K562 (cell line): ENCODE measurements around the gene ASPG. TPM values are rescaled to one million over a fixed set of nuclear protein-coding genes. Genes with fewer than 3 reads are reported as not detected.

Source experiments
- ATAC-seq: fragments of 200-7000 bp; cut with Tn5 transposase; 3 replicates; pipeline ENCODE4 v1.9.1; 2020; ENCODE audit warnings: moderate library complexity
- BruUV-seq: library from RNA; stranded (reverse); fragments of 400-500 nt; replicated peaks from 2 replicates; lab custom pipeline; 2021; lab: Mats Ljungman, UMichigan
- CTCF ChIA-PET: fragments of 300-600 bp; formaldehyde crosslinking; extraction: SDS; loops from one replicate; lab custom pipeline; 2021; ENCODE audit warnings: low intra/inter-chr PET ratio; lab: Yijun Ruan, JAX
- POLR2A ChIA-PET: fragments of 300-600, 350-650 bp; sonication (Branson Sonifier 250); formaldehyde crosslinking; extraction: SDS; loops from one replicate; lab custom pipeline; 2021; ENCODE audit warnings: antibody characterized with exemption, inconsistent platforms; lab: Yijun Ruan, JAX
- DNase-seq, 4 experiments: peaks; one replicate each; pipeline versions ENCODE4 v3.0.0 to v3.0.0-alpha.2; 2011 to 2018; ENCODE audit warnings: low spot score in 3 of 4, mixed read lengths in 3 of 4; ENCODE audit errors: extremely low read depth in 1 of 4
- FAIRE-seq: peaks from 2 replicates; lab custom pipeline; 2011; peaks lifted over from hg19 to GRCh38; lab: Jason Lieb, UNC
- H2AFZ ChIP-seq: 2 replicates; pipeline ENCODE4 v1.6.0; 2011; ENCODE audit warnings: low read depth, low read length, control low read depth, inconsistent platforms
- H3K27ac ChIP-seq: fragments of 200-600 bp; 3 replicates; pipeline ENCODE4 v1.8.0; 2011; ENCODE audit warnings: low read depth, mild to moderate bottlenecking, control low read depth, inconsistent platforms, low read length, moderate library complexity, mixed read lengths; ENCODE audit errors: extremely low read depth
- H3K27me3 ChIP-seq, 2 experiments: fragments of 300-600 bp in 1 of 2; 2 replicates in 1 of 2; 3 replicates in 1 of 2; pipeline versions ENCODE4 v1.6.0 to v1.8.0; 2011; ENCODE audit warnings: inconsistent platforms in 2 of 2, low read length in 2 of 2, mild to moderate bottlenecking in 1 of 2, mixed read lengths in 1 of 2, moderate library complexity in 1 of 2; ENCODE audit not compliant: control insufficient read depth in 2 of 2, insufficient read depth in 2 of 2
- H3K36me3 ChIP-seq: fragments of 300-600 bp; 3 replicates; pipeline ENCODE4 v1.8.0; 2011; ENCODE audit warnings: mild to moderate bottlenecking, low read length, inconsistent platforms; ENCODE audit not compliant: control insufficient read depth, insufficient read depth
- H3K4me1 ChIP-seq, 2 experiments: fragments of 200-600 bp in 1 of 2; replicated peaks in 1 of 2; 2 replicates in 1 of 2; 3 replicates in 1 of 2; pipeline versions ENCODE4 v1.5.1 to v1.8.0; 2011; ENCODE audit warnings: inconsistent platforms in 2 of 2, low read length in 2 of 2, mild to moderate bottlenecking in 1 of 2, mixed read lengths in 1 of 2, moderate library complexity in 1 of 2; ENCODE audit not compliant: control insufficient read depth in 2 of 2, insufficient read depth in 2 of 2
- H3K4me2 ChIP-seq: 2 replicates; pipeline ENCODE4 v1.6.1; 2011; ENCODE audit warnings: low read length, control low read depth, inconsistent platforms, mixed read lengths; ENCODE audit not compliant: insufficient read depth
- H3K4me3 ChIP-seq: fragments of 200-600 bp; sonication (generic), shearing (Covaris generic); 2 replicates; pipeline ENCODE4 v1.5.1; 2016; ENCODE audit warnings: control low read depth, inconsistent platforms
- H3K79me2 ChIP-seq: fragments of 200-600 bp; 3 replicates; pipeline ENCODE4 v1.8.0; 2011; ENCODE audit warnings: low read length, inconsistent platforms; ENCODE audit not compliant: control insufficient read depth, insufficient read depth
- H3K9ac ChIP-seq, 2 experiments: 2 replicates each; pipeline versions ENCODE4 v1.6.0 to v1.6.1; 2011; ENCODE audit warnings: low read depth in 2 of 2, low read length in 2 of 2, control low read depth in 1 of 2, inconsistent platforms in 1 of 2, mild to moderate bottlenecking in 1 of 2, mixed read lengths in 1 of 2; ENCODE audit not compliant: insufficient read depth in 1 of 2
- H3K9me1 ChIP-seq: one replicate; pipeline ENCODE4 v1.6.0; 2011; ENCODE audit warnings: inconsistent platforms, mild to moderate bottlenecking, low read length, moderate library complexity; ENCODE audit not compliant: control insufficient read depth, insufficient read depth
- H3K9me3 ChIP-seq: replicated peaks from 2 replicates; pipeline ENCODE4 v1.5.1; 2011; ENCODE audit warnings: low read depth, low read length, inconsistent platforms; ENCODE audit not compliant: control insufficient read depth, insufficient read depth
- H4K20me1 ChIP-seq: replicated peaks from 2 replicates; pipeline ENCODE4 v1.6.1; 2011; ENCODE audit warnings: low read length, inconsistent platforms, mixed read lengths; ENCODE audit not compliant: control insufficient read depth, insufficient read depth
- BCLAF1 ChIP-seq, 2 experiments: fragments of 450-650 bp in 1 of 2; IDR thresholded peaks; 2 replicates each; pipeline ENCODE4 v1.6.1; 2011 to 2017; ENCODE audit warnings: low read depth in 2 of 2, antibody characterized with exemption in 1 of 2, borderline replicate concordance in 1 of 2, low read length in 1 of 2, mild to moderate bottlenecking in 1 of 2, mixed read lengths in 1 of 2; ENCODE audit not compliant: control insufficient read depth in 1 of 2
- CCAR2 ChIP-seq: fragments of 200-400 bp; formaldehyde crosslinking; IDR thresholded peaks from 2 replicates; pipeline ENCODE4 v1.6.1; 2017; ENCODE audit warnings: mild to moderate bottlenecking, low read depth, low read length
- KLF16 ChIP-seq: IDR thresholded peaks from 2 replicates; pipeline ENCODE4 v1.6.1; 2016; ENCODE audit warnings: antibody characterized with exemption
- MECOM ChIP-seq: fragments of 250-450 bp; sonication (Bioruptor Pico); IDR thresholded peaks from 2 replicates; pipeline ENCODE4 v1.8.0; 2022; ENCODE audit warnings: inconsistent platforms
- NFATC3 ChIP-seq: fragments of 450-650 bp; IDR thresholded peaks from 2 replicates; pipeline ENCODE4 v1.6.1; 2017; ENCODE audit warnings: mild to moderate bottlenecking
- WGBS: fragments of 100-300 bp; shearing (Covaris generic); methylation state at CpG from one replicate; pipeline ENCODE4 v1.1.6; 2016; ENCODE audit warnings: low coverage, mixed read lengths; ENCODE audit not compliant: insufficient coverage; ENCODE audit errors: missing lambda C conversion rate; 5-methylcytosine and 5-hydroxymethylcytosine counted together
- in situ Hi-C: fragments of 300-500 bp; cut with MboI; formaldehyde crosslinking; loops from 4 replicates; pipeline ENCODE4 v1.15.0; 2018; ENCODE audit warnings: inconsistent platforms, mixed read lengths
- intact Hi-C: fragments of 100-400 bp; cut with micrococcal nuclease; formaldehyde crosslinking; loops from 2 replicates; pipeline ENCODE4 v1.14.2; 2022
- polyA plus RNA-seq, 8 experiments: library from polyadenylated mRNA; depleted of rRNA in 4 of 8; stranded (reverse) in 5 of 8; unstranded in 3 of 8; fragments of >200 nt; fragmentation: Nextera tagmentation in 2 of 8; fragmentation: Illumina TruSeq in 1 of 8; extraction: Ambion mirVana in 2 of 8; extraction: Trizol in 1 of 8; gene quantifications; 2 replicates each; pipeline versions ENCODE4 v1.2.1 to v1.2.3, GENCODE V29; 2011 to 2014; ENCODE audit warnings: inconsistent platforms in 1 of 8, missing spikeins in 1 of 8
- total RNA-seq, 7 experiments: library from RNA; depleted of rRNA in 6 of 7; stranded (reverse); fragments of >200 nt in 6 of 7; fragmentation: Illumina TruSeq in 2 of 7; extraction: Trizol in 2 of 7; gene quantifications; 2 replicates each; pipeline versions ENCODE4 v1.2.1 to v1.2.3, GENCODE V29; 2011 to 2021; ENCODE audit warnings: low replicate concordance in 1 of 7

The ASPG gene
- total and polyA plus RNA-seq, 9 of the 15 experiments (the other 6 are each of a cell fraction or from before 2014, with no cell fraction given) = 0.18 TPM; not detected in 8

GRCh38 chr14:104145826-104146601 lies 60.5 kb downstream of the ASPG start:
- Histone ChIP-seq H3K27ac (no peak overlapping the region), H4K20me1 (no peaks in the 10 kb centered on the region), H3K4me1 (peaks cover 0 to 16% of the 10 kb centered on the region in 2 experiments; a peak in 2 of 5 replicates), H3K4me3 (no peak overlapping the region), H3K4me2 (no peak overlapping the region), H3K36me3 (no peaks in the 10 kb centered on the region), H3K9me3 (no peaks in the 10 kb centered on the region), H3K79me2 (no peaks in the 10 kb centered on the region), H3K27me3 (peaks cover 0 to 29% of the 10 kb centered on the region in 2 experiments; a peak in 2 of 5 replicates), H3K9me1 (no peaks in the 10 kb centered on the region), H2AFZ (no peak overlapping the region), H3K9ac (no peak overlapping the region)
- DNase-seq (no peak), FAIRE-seq (no peak), ATAC-seq (no peak)
- TF ChIP-seq NFATC3 (no peak), KLF16 (no peak), MECOM (CRISPR knock-in tag) (no peak), BCLAF1 (IDR thresholded peaks at IDR 0.05; ENCODE audit: borderline replicate concordance in 1 of 2, control insufficient read depth in 1 of 2, low read depth in 2 of 2, low read length in 1 of 2) (no peak), CCAR2 (no peak)
- CTCF ChIA-PET = no interaction called here
- no TSS peak for BruUV-seq
- in situ Hi-C loops (no loop called here), intact Hi-C loops (no loop called here)
- under 1% methylated on average over 13 of the region's 15 CpGs for WGBS
- POLR2A ChIA-PET = no interaction called here
